ENCODE data around the gene OPA3. TPM values are rescaled to one million over a fixed set of nuclear protein-coding genes. Genes with fewer than 3 reads are reported as not detected.

OPA3 gene
- total and polyA plus RNA-seq, 2 experiments from 2014 or later = 11.5 to 14.5 TPM

- no peak overlapping the region; the same call in 2 of the 3 replicates for H3K4me3 Mint-ChIP-seq
- H3K36me3 Mint-ChIP-seq (ENCODE audit: low read depth) = no peaks in the 10 kb centered on the region; the same call in 2 of the 3 replicates
- H3K27ac Mint-ChIP-seq = no peak overlapping the region
Measured at GRCh38 chr19:45503909-45504308, 80.7 kb downstream of the OPA3 start.

More at GRCh38 chr19:45503909-45504308, 80.7 kb downstream of the OPA3 start:
- Histone ChIP-seq H3K4me2 (no peak overlapping the region), H3K9me2 (ENCODE audit: insufficient read depth) (no peaks in the 10 kb centered on the region), H3K4me1 (ENCODE audit: insufficient read depth) (peaks cover 16% of the 10 kb centered on the region), H3K4me3 (no peak overlapping the region), H3F3A (replicated peaks; ENCODE audit: low read depth) (peaks cover 14% of the 10 kb centered on the region; the same call in 1 of the 2 replicates), H3K79me2 (replicated peaks; ENCODE audit: insufficient read depth) (peaks cover 16% of the 10 kb centered on the region), H3K36me3 (ENCODE audit: insufficient read depth) (no peaks in the 10 kb centered on the region), H3K27me3 (ENCODE audit: insufficient read depth) (0 out of 2 replicates have a peak, but pooled peaks cover 1% of the 10 kb centered on the region), H4K20me1 (replicated peaks; ENCODE audit: insufficient read depth) (no peaks in the 10 kb centered on the region; the same call in 1 of the 2 replicates), H3K27ac (ENCODE audit: low read depth) (no peak overlapping the region), H2AFZ (no peak overlapping the region)
- Mint-ChIP-seq H3K4me1 (peaks cover 30% of the 10 kb centered on the region), H3K27me3 (ENCODE audit: insufficient read depth, low read depth, poor library complexity) (peaks cover 16% of the 10 kb centered on the region), H3K9me3 (no peaks in the 10 kb centered on the region)
- no peak for DNase-seq (ENCODE audit: low spot score)
- no peak for TF ChIP-seq ETS1 (IDR thresholded peaks at IDR 0.05)
- no peak for TF ChIP-seq CREB1 (CRISPR knock-in tag; IDR thresholded peaks at IDR 0.05; ENCODE audit: low read depth)
- TF ChIP-seq EZH2phosphoT487 (IDR thresholded peaks at IDR 0.05; ENCODE audit: unreplicated experiment) = no peak
- TF ChIP-seq ZNF462 (CRISPR knock-in tag; IDR thresholded peaks at IDR 0.05) = no peak
- TF ChIP-seq ZNF331 (CRISPR knock-in tag; IDR thresholded peaks at IDR 0.05; ENCODE audit: low read depth) = no peak
- TF ChIP-seq POLR2AphosphoS5 (IDR thresholded peaks at IDR 0.05; ENCODE audit: low read depth) = no peak
- TF ChIP-seq REST (IDR thresholded peaks at IDR 0.05; ENCODE audit: unreplicated experiment) = no peak
- no peak for TF ChIP-seq JUNB (IDR thresholded peaks at IDR 0.05; ENCODE audit: unreplicated experiment)
- no peak for TF ChIP-seq EZH2 (IDR thresholded peaks at IDR 0.05; ENCODE audit: low read depth, unreplicated experiment)
- TF ChIP-seq CTCF (conservative IDR thresholded peaks at IDR 0.05; ENCODE audit: low read depth in 2 of 2) = no peak
- TF ChIP-seq NANOG (IDR thresholded peaks at IDR 0.05; ENCODE audit: borderline replicate concordance) = no peak
- no peak for TF ChIP-seq STAT1 (IDR thresholded peaks at IDR 0.05; ENCODE audit: unreplicated experiment)
- ATAC-seq = no peak

Measured in GM23338 (cell line).